ENCODE results near the gene COBL.

The COBL gene

DNA sequence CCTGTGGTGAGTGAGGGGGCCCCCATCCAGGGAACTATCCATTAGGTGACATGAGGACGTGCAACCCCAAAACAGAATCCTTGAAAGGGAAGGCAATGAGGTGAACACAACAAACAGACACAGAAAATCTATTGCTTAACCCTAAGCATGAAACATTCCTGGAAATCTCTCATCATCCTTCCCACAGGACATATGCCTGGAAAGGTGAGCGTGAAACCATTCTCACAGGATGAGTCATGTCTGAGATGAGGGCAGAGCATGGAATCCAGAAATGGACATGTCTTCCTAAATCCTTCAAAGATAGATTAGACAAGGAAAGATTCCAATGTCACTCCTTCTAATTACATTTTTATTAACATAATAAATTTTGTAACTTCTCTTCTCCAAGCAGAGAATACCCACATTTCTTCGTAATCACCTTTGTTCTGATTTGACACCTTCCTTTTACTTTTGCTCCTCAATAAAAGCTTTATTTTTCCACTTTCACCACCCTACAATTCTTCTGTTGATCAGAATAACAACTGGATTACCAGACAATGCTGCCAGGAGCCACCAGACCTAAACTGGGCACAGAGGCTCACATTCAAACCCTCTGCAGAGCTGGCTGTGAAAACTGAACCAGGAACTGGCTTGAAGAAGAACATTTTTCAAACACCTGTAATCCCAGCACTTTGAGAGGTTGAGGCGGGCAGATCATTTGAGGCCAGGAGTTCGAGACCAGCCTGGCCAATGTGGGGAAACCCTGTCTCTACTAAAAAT lies 67.2 kb downstream of the COBL start:
- H3K4me1 ChIP-seq (ENCODE audit: control insufficient read depth, low read length), result no peaks in the 10 kb centered on the region
- no peaks in the 10 kb centered on the region for H3K36me3 ChIP-seq (ENCODE audit: control insufficient read depth, low read length)
- H3K4me3 ChIP-seq (ENCODE audit: low read length), result no peak overlapping the region
- no peaks in the 10 kb centered on the region for H4K20me1 ChIP-seq (ENCODE audit: control insufficient read depth, insufficient read depth, low read depth, low read length)
- TF ChIP-seq, protein P1, sequence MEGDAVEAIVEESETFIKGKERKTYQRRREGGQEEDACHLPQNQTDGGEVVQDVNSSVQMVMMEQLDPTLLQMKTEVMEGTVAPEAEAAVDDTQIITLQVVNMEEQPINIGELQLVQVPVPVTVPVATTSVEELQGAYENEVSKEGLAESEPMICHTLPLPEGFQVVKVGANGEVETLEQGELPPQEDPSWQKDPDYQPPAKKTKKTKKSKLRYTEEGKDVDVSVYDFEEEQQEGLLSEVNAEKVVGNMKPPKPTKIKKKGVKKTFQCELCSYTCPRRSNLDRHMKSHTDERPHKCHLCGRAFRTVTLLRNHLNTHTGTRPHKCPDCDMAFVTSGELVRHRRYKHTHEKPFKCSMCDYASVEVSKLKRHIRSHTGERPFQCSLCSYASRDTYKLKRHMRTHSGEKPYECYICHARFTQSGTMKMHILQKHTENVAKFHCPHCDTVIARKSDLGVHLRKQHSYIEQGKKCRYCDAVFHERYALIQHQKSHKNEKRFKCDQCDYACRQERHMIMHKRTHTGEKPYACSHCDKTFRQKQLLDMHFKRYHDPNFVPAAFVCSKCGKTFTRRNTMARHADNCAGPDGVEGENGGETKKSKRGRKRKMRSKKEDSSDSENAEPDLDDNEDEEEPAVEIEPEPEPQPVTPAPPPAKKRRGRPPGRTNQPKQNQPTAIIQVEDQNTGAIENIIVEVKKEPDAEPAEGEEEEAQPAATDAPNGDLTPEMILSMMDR (IDR thresholded peaks at IDR 0.05; ENCODE audit: low read depth, low read length, poor library complexity, severe bottlenecking), result no peak
- TF ChIP-seq EZH2phosphoT487 (IDR thresholded peaks at IDR 0.05; ENCODE audit: borderline replicate concordance, low read length), result no peak
- H3K9me2 ChIP-seq (replicated peaks; ENCODE audit: control insufficient read depth, low read length), result no peaks in the 10 kb centered on the region
- no peak overlapping the region for H3K4me2 ChIP-seq (ENCODE audit: low read length)
- no peaks in the 10 kb centered on the region for H3F3A ChIP-seq (ENCODE audit: control insufficient read depth, insufficient read depth)
- H3K9me3 ChIP-seq (ENCODE audit: control insufficient read depth, insufficient read depth, low read length), result no peaks in the 10 kb centered on the region
- no peaks in the 10 kb centered on the region for H3K27me3 ChIP-seq (ENCODE audit: control insufficient read depth, low read length)
- no peak overlapping the region for H3K27ac ChIP-seq (ENCODE audit: low read depth, low read length)
- no peaks in the 10 kb centered on the region for H3K79me2 ChIP-seq (ENCODE audit: control insufficient read depth, low read length)

DNA sequence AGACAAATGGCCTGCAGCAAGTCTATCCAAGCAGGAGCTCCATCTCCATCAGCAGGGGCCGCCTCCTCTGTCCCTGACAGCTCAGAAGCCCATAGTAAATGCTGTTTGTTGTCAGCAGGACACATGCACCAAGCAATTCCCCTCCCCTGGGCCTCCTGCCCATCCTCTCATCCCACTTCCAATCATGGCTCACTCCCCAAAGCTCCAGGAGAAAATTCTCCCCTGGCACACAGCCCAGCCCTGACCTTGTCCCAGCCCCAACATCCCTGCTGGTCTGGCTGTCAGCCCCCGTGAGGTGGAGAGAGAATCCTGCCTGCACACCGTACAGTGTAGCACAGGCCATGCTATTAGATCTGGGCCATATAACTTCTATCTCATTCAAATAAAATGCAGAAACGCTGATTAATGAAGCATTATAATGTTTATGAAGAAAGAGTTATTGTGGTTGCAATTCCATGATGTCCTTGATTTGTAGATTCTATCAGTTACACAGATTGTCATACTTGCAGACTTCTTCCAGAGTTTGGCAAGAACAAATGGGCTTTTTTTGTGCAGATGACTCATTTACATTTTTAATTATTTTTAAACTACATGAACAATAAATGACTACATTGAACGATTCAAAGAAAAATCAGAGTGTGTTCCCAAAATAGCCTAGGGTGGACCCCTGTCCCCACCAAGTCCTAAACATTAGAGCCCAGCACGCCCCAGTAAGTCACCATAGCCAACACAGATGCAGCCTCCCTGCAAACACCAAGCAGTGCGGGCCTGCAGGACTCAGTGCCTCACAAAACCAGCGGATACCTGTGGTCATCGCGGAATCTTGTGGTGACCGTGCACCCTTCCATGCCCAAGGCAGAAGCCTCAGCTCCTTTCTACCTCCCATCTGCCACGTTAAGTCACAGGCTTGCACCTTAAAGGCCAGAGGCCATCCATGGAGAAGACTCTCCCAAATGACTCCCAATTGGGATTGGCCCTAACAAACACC lies 70.1 kb downstream of the COBL start:
- H3F3A ChIP-seq (ENCODE audit: control insufficient read depth, insufficient read depth), result no peaks in the 10 kb centered on the region
- H3K9me3 ChIP-seq (ENCODE audit: control insufficient read depth, insufficient read depth, low read length), result no peaks in the 10 kb centered on the region; the same call in 1 of the 2 replicates
- no peaks in the 10 kb centered on the region for H4K20me1 ChIP-seq (ENCODE audit: control insufficient read depth, insufficient read depth, low read depth, low read length)
- H3K79me2 ChIP-seq (ENCODE audit: control insufficient read depth, low read length), result no peaks in the 10 kb centered on the region
- H3K27ac ChIP-seq (ENCODE audit: low read depth, low read length), result no peak overlapping the region
- no peaks in the 10 kb centered on the region for H3K36me3 ChIP-seq (ENCODE audit: control insufficient read depth, low read length)
- H3K4me1 ChIP-seq (ENCODE audit: control insufficient read depth, low read length), result no peaks in the 10 kb centered on the region
- TF ChIP-seq EZH2phosphoT487 (IDR thresholded peaks at IDR 0.05; ENCODE audit: borderline replicate concordance, low read length), result no peak
- TF ChIP-seq, protein P1 (IDR thresholded peaks at IDR 0.05; ENCODE audit: low read depth, low read length, poor library complexity, severe bottlenecking), result no peak
- H3K4me2 ChIP-seq (ENCODE audit: low read length), result no peak overlapping the region
- no peak overlapping the region for H3K4me3 ChIP-seq (ENCODE audit: low read length)
- no peaks in the 10 kb centered on the region for H3K27me3 ChIP-seq (ENCODE audit: control insufficient read depth, low read length)
- no peaks in the 10 kb centered on the region for H3K9me2 ChIP-seq (replicated peaks; ENCODE audit: control insufficient read depth, low read length)

DNA sequence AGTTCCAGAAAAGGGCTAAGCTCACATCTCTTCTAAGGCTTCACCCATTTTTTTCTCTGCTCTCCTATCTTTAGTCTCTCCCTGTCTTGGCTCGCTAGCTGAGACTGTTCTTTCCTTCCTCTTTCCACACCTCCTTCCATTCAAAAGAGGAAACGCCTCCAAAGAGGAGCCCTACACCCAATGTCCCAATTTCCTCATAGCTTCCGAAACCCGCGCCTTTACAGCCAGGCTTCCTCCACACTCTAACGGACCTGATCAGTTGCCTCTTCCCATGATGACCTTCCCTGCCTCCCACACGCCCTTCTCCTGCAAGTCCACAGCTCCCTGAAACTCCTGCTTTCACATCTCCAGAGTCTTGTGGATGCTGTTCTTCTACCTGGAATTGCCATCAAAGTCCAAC lies 71.7 kb downstream of the COBL start:
- Histone ChIP-seq H4K20me1 (ENCODE audit: control insufficient read depth, insufficient read depth, low read depth, low read length) (no peaks in the 10 kb centered on the region), H3K27ac (ENCODE audit: low read depth, low read length) (no peak overlapping the region), H3K79me2 (ENCODE audit: control insufficient read depth, low read length) (no peaks in the 10 kb centered on the region), H3F3A (ENCODE audit: control insufficient read depth, insufficient read depth) (no peaks in the 10 kb centered on the region), H3K4me2 (ENCODE audit: low read length) (no peak overlapping the region), H3K4me1 (ENCODE audit: control insufficient read depth, low read length) (no peaks in the 10 kb centered on the region), H3K9me2 (replicated peaks; ENCODE audit: control insufficient read depth, low read length) (no peaks in the 10 kb centered on the region), H3K27me3 (ENCODE audit: control insufficient read depth, low read length) (no peaks in the 10 kb centered on the region), H3K4me3 (ENCODE audit: low read length) (no peak overlapping the region), H3K36me3 (ENCODE audit: control insufficient read depth, low read length) (no peaks in the 10 kb centered on the region), H3K9me3 (ENCODE audit: control insufficient read depth, insufficient read depth, low read length) (no peaks in the 10 kb centered on the region; the same call in 1 of the 2 replicates)
- no peak for TF ChIP-seq EZH2phosphoT487 (IDR thresholded peaks at IDR 0.05; ENCODE audit: borderline replicate concordance, low read length)
- TF ChIP-seq, protein P1 (IDR thresholded peaks at IDR 0.05; ENCODE audit: low read depth, low read length, poor library complexity, severe bottlenecking), result no peak
